Stimulated activated CD4-positive, alpha-beta T cell treated with anti-CD3 and anti-CD28 coated beads, Interleukin-4, amount 100 ng/mL, for 1 hour (primary cell): ENCODE measurements around the gene TBC1D2B.

Experiments
- DNase-seq: peaks from one replicate; pipeline ENCODE4 v3.0.0-alpha.2; 2020

The TBC1D2B gene

GRCh38 chr15:78093242-78094020 lies 15.9 kb upstream of the TBC1D2B start:
- no peak for DNase-seq

GRCh38 chr15:78092261-78093041 lies 14.9 kb upstream of the TBC1D2B start, which contains the start of gene SH2D7:
Gene SH2D7, plus strand, starts transcription at chr15:78092561. Its CDS starts 24 bp downstream, at chr15:78092585.
- no peak for DNase-seq

GRCh38 chr15:78090422-78091063 lies 13.0 kb upstream of the TBC1D2B start:
- DNase-seq, result no peak

- DNase-seq, result no peak
Observed at GRCh38 chr15:78088773-78089080, 11.2 kb upstream of the TBC1D2B start.

- no peak for DNase-seq
Observed at GRCh38 chr15:78087951-78088772, 10.7 kb upstream of the TBC1D2B start.

- no peak for DNase-seq
Observed at GRCh38 chr15:78085928-78086327, 8.4 kb upstream of the TBC1D2B start.

GRCh38 chr15:78084449-78084750 lies 6.9 kb upstream of the TBC1D2B start:
- no peak for DNase-seq

GRCh38 chr15:78083687-78084448 lies 6.4 kb upstream of the TBC1D2B start:
- no peak for DNase-seq

- DNase-seq, result no peak
Observed at GRCh38 chr15:78083186-78083585, 5.7 kb upstream of the TBC1D2B start.

- DNase-seq, result no peak
Observed at GRCh38 chr15:78082743-78083110, 5.2 kb upstream of the TBC1D2B start.

- no peak for DNase-seq
Observed at GRCh38 chr15:78082106-78082742, 4.7 kb upstream of the TBC1D2B start.

GRCh38 chr15:78080088-78080460 lies 2.6 kb upstream of the TBC1D2B start:
- no peak for DNase-seq

GRCh38 chr15:78079298-78080087 lies 2.0 kb upstream of the TBC1D2B start:
- no peak for DNase-seq

GRCh38 chr15:78077871-78078210 lies 330 bp upstream of the TBC1D2B start:
- DNase-seq, result no peak

- peak; percentile 24 for DNase-seq
Observed at GRCh38 chr15:78076231-78077052, 1.1 kb downstream of the TBC1D2B start.

- no peak for DNase-seq
Observed at GRCh38 chr15:78075490-78076230, 1.9 kb downstream of the TBC1D2B start.

- DNase-seq, result no peak
Observed at GRCh38 chr15:78073046-78073787, 4.3 kb downstream of the TBC1D2B start.

- DNase-seq, result no peak
Observed at GRCh38 chr15:78072080-78072892, 5.2 kb downstream of the TBC1D2B start.
